Activated CD8-positive, alpha-beta memory T cell treated with anti-CD3 and anti-CD28 coated beads, Interleukin-2, amount 50 U/mL, for 4 hours (primary cell): ENCODE results near the gene KLC1.
"Not testable (repeated sequence)": the region's sequence is repeated elsewhere in the genome, so short reads cannot be mapped to it uniquely, and the experiment has no call there.

Experiments used
- DNase-seq: peaks from one replicate; pipeline ENCODE4 v3.0.0-alpha.2; 2020

Gene KLC1

DNA sequence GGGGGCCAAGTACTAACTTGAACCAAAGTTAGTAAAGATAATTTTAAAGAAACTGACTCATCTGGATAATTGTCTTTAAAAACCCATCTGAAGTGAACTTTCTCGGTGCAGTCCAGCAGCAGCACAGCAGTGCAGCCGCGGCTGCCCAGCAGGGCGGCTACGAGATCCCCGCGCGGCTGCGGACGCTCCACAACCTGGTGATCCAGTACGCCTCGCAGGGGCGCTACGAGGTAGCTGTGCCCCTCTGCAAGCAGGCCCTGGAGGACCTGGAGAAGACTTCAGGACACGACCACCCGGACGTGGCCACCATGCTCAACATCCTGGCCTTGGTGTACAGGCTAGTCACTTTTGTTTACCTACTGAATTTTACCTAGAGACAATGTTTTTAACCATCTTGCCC, 33.6 kb downstream of the KLC1 start:
- no peak for DNase-seq

DNA sequence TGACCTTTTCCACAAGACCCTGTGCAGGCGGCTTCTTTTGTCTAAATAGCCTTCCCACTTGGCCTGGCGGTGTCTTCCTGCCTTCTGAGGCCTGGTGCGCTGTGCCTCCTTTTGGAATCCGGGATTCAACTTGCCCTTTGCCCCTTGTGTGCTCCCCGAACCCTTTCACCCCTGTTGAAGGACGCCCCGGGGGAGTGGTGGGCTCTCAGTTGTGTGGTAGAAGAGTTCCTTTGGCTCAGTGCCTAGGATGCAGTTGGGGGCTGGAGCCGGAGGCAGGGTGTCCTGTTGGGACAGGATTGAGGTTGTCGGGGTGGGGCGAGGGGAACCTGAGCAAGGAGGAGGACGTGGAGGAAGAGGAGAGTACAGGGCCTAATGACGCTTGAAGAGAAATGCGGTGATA, 34.5 kb downstream of the KLC1 start:
- no peak for DNase-seq

DNA sequence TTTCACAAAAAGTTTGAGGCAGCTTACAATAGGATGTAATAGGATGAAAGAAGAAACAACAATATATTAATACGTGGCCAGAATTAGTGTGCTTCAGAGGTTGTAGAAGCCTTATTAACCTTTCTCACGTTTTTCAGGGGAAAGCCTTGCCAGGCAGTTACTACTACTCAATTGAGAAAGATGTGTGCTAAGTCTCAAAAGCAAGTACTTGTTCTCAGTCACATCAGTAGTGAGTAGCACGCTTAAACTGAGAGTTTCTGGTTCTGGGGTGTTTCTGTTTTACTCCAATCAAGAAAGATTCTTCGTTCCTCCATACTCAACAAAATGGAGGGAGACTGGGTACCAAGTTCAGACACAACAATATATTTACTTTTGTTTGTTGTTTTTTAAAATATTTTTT, 38.7 kb downstream of the KLC1 start:
- DNase-seq: no peak

DNA sequence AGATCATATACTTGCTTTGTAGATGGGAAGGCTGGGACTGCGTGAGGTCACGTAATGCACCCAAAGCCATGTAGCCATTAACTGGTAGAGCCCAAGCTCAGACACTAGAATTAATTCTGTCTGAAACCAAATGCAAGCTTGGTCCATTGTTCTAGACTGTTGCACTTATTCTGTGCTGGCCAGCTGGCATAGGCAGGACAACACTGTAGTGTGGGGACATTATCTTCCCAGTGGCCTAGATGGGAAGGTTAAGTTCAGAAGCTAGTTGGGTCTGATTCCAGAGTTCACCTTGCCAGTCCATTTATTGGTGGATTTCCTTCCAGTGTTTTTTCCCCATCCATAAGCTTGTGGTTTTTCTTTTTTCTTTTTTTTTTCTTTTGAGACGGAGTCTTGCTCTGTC, 39.1 kb downstream of the KLC1 start:
- DNase-seq: no peak

DNA sequence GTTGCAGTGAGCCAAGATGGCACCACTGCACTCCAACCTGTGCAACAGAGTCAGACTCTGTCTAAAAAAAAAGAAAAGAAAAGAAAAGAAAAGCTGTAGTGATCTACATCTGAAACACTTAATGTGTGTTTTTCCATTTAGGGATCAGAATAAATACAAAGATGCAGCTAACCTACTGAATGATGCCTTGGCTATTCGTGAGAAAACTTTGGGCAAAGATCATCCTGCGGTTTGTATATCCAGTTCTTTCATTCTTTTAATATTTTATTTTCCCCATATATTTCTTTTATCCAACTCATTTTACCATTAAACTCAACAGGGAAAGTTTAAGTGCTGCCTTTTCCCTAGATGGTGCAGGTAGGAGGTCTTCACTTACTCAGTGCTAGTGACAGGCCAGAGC, 40.4 kb downstream of the KLC1 start:
- DNase-seq: no peak

DNA sequence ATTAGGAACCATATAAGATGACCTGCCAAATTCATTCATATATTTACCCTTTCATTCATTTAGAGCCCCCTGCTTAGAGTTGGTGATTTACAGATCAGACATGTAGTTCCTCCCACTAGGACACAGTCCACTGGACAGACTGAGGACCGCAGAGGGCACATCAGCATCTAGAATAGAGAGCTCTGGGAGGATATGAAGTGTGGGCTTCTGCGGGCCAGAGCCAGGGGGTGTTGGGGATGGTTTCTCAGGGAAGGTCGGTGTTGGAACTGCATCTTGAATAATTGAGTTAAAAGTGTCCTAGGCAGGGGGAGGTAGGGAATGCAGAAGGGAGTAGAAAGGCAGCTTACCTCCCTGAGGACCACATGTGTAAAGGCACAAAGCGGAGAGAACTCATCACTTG, 42.9 kb downstream of the KLC1 start:
- no peak for DNase-seq

DNA sequence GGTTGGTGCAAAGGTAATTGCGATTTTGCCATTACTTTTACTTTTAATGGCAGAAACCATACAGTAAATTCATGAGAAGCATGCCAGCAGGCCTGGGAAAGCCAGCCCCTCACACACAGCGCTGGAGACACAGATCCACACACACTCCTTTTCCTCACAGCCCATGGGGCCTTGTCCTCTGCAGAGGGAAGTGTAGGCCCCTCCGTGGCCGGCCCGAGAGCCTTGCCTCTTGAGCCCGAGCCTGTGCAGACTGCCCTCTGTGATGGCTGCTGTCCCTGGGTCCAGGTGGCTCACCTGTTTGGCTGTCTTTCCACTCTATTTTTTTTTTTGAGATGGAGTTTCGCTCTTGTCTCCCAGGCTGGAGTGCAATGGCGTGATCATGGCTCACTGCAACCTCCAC, 46.9 kb downstream of the KLC1 start:
- no peak for DNase-seq

DNA sequence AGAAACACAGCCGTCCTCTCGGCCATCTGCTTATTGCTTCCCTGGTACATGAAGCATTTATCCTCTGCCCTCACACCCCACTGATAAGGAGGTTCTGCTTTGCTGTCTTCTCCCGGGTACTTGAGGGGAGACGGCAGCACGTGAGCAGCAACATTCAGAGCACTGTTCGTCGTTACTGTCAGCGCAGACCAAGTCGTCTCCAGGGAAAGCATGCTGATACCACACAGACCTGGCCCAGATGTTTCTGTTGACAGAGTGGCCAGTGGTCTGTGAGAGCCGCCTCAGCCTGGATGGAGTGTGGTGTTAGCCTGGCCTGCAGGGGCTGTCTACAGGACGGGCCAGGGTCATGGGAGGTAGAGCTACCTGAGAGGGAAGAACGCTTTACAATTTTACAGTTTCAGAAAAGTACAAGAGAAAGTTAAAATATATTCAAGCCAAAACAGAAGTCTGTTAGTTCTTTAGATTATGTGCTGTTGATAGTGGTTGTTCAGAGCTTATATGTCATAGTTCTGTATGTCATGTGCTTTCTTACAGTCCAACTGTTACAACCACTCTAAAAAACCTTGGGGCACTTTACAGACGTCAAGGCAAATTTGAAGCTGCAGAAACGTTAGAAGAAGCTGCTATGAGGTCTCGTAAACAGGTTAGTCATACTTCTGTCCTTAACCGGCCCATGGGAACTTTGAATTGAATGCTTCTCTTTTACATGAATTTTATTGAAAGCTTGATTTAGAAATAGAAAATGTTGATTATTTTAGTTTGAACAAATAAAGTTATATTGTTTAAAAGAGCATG, 48.1 kb downstream of the KLC1 start:
- no peak for DNase-seq

DNA sequence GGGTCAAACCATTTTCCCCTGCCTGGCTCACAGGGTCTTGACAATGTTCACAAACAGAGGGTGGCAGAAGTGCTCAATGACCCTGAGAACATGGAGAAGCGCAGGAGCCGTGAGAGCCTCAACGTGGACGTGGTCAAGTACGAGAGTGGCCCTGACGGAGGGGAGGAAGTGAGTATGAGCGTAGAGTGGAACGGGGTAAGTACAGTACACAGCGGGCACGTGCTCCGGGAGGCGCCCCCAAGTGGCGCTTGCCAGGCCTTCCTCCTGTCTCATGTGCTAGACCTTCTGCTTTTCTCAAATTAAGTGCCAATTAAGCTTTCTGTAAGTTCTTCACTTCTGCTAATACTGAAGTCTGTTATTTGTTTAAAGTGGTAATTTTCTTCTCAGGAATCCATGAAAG, 50.3 kb downstream of the KLC1 start:
- DNase-seq: peak; percentile 45

DNA sequence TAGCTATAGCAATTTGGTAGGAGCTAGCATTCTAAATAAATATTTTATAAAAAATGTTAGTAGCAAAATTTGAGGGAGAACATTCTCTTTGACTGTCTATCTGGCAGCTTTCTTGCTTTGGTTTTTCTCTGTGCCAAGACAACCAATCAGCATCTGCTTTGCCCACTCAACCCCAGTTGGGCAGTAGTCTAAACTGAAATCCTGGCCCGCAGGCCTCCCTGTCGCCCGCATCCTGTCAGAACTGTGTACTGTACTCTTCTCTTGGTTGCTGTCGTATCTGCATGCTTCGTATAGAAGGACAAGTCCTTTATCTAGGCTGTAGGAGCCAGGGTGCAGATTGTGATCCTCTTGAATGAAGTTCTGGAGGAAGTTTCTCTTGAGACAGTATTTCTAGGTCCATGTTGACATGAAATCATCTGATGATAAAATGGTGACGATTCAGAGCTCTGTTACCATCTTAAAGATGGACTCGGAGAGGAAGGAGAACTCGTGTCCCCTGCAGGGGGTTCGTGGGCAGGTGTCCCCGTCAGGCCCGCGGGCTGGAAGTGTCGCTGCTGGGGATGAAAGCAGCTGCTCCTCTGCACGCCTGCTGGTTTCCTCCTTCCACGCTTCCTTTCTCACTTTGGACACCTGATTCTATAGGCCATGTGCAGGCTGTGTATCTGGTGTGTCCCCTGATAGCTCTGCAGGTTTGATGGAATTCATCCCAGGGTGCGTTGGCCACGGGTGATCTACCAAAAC, 51.6 kb downstream of the KLC1 start:
- DNase-seq: no peak

DNA sequence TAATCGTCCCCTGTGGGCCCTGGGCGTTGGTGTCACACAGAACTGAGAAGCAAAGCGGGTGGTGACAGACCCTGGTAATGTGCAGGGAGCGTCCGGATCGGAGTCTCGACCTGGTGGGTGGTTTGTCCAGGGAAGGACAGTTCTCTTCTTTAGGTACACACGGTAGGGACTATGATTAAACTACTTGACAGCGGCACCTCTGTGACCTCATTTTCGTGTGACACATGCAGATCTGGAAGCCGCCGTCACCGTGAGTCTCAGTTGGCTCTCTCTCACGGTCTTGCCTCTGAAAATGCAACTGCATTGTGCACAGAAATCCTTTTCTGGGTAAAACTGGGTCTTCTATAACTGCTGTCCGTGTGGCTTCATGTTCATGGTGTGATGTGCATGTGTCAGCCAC, 54.1 kb downstream of the KLC1 start:
- no peak for DNase-seq

DNA sequence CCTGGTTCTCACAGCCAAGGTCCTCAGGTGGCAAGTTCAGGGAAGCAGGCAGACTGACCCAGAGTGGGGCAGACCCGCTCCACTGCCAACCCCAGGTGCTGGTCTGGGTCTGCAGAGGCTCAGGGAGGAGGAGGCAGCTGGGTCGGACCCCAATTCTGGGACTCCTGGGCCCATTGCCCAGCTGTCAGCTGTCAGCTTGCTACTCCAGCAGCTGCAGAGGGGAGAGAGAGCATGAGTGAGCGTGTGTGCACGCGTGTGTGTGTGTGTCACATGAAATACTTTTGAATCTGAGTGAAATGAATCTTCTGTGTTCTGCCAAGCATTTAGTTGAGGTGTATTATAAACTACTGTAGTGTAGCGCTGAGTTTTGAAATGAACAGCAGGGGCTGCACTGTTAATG, 55.5 kb downstream of the KLC1 start:
- no peak for DNase-seq

DNA sequence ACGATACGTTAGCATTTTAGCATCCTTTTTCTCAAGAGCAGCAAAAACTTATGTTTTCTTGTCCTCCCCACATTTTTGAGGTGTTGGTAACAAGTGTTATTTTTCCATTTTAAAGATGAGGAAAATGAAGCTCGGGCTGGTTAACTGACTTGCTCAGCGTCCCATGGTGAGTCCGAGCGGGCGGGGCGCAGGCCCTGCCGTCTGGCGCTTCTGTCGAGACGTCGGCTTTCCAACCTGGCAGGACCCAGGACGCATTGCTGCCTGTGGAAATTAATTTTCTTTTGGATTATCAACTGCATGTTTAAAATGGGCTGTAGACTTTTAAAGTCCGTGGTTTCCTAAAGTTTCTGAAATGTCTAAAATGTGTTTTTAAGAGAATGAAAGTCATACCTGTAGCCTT, 55.9 kb downstream of the KLC1 start:
- DNase-seq: no peak

DNA sequence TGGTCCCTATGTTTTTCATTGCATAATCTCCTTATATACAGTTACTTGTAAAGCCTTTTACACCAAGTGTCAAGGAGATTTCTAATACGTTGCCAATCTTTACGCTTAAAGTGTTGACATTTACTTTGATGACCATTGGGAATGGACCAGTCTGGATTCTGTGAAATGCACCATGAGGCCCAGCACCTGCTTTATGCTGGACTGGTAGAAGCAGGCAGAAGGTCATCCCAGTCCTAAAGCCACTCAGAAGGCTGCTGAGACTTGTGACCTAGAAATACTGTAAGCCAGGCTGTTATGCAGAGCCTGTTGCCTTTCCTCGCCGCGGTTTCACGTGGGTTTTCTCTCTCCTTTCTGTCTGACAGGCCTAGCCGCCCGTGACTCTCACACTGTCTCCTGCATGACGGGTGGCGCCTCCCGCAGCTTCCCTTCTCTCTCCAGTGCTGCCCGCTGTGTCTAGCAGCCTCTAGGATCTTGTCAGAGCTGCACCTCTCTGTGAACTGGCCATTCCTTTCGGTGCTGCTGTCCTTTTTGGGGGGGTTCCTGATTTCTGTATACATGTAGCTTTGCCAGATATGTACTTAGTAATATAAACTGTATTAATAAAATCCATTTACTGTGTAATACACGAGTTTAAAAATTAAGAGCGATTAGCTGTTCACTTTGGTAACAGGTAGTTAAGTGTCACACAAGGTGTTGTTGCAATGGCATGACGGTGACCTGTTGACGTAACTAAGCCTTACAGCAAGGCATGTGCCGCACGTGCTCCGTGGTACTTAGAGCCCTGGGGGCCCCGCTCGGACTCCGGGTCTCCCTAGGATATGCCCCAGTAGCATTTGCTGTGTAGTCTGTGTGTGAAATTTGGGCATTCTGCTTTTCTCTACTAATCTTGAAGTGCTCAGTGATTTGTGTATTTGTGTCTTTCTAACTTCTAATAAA, 56.5 kb downstream of the KLC1 start:
- no peak for DNase-seq

DNA sequence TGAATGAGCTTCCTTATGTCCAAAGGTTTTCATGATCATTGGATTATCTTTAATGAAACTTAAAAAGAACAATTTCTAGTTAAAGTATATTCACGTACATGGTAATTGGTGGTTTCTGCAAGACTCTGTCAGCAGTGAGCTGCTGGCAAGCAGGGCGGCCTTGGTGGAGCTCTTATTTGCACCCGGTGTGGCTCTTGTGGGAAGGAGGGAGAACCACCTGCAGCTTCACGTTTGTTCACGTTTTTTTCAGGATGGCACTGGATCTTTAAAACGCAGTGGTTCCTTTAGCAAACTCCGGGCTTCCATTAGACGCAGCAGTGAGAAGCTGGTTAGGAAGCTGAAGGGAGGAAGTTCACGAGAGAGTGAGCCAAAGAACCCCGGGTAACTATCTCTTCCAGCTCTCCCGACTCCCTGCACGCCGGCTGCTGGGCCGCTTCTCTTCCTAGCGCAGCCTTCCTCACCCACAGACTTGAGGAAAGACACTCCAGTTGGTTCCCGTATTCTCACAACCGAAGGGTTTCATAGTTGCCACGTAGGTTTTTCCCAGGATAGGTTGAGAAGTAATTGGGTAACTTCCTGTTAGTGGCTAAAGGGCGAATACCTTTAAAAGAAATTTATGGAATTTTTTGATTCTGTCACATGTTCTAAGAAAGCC, 57.9 kb downstream of the KLC1 start:
- DNase-seq: no peak

DNA sequence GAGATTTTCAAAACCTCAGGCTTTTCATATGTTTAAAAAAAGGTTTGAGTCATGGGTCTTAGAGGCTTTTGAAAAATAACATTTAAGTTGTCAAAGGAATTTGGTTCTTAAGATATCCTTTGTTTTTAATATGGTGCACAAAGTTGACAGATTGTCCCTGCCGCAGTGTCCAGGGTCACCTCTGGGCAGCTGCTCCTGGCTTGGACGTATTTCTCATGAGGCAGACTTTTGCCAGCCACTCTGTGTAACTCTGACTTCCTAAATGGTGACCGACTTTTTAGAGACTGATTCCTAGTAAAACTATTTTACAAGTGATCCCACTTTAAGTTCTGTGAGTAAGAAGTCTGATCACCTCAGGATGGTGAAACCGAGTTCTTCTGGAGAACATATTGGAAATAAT, 58.7 kb downstream of the KLC1 start:
- no peak for DNase-seq

DNA sequence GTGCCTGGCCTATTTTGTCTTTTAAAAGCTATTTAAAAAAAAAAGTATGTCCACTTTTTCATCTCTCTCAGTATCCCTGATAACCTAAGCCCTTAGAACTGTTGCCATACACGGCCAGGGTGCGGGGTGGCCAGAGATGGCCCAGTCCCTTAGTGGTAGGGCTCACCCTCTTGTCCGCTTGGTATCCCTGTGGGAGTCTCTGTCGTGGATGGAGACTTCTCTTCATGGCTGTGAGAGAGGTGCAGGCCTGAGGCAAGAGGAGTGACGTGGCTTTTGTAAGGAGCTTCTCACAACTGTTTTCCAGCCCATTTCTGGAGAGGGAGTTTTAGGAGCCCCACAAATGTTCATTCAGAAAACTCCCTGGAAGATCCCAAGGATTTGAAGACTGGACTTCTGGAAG, 59.4 kb downstream of the KLC1 start:
- DNase-seq: no peak

DNA sequence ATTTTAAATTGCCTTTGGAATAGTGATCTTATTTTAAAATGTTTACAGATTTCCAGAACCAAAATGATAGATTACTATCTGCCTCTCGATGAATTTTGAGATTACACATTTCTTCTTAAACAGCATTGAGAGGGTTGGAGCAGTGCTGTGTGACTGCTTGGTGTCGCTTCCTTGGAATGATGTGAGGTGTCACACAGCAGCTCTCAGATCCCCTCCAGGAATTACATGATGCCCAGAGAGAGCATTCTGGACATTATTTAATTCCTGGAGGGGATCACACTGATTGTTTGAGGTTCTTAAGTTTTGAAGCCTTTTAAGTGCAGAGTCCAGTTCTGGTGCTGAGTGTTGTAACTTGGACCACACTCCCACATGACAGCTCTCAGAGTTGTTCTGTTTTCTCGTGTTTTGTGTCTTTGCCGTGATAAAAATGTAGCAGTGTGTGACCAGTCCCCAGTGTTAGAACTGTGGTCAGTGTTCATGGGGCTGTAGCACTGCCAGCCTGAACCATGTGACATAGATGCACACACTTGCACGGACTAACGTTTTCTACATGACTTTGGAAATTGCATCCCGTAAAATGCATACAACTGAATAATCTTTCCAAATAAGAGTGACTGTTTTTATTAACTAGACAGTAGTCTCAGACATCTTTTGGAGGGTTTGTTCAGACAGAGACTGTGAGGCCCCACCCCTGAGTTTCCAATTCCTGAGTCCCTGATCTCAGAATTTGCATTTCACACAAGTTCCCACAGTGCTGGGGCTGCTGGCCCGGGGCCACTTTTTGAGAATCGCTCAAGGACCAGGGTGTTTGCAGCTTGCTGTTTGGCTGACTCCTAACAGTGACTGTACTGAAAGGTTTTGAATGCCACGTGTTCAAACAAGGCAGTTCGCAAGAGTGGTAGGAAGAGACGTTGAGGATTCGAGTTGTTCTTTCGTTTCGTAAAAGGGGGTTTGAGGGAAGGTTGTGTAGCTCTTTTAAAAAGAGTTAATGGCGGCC, 60.2 kb downstream of the KLC1 start:
- no peak for DNase-seq

DNA sequence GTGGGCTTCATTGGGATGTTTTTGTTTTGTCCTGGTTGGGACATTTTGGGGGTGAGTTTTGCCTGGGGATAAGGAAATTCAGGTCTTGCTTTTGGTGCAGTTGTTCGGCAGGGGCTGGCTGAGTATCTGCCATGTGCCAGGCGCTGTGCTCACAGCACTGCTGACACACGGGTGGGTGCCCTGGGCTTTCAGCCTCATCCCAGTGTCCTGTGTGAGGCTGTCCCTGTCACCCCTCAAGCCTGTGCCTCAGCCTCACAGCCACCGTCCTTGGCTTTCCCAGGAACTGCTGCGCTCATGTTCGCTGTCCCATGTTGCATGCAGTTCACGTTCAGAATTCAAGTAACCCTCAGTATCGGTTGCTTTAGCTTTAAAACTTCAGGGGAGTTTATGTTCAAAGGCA, 61.3 kb downstream of the KLC1 start:
- DNase-seq: no peak

DNA sequence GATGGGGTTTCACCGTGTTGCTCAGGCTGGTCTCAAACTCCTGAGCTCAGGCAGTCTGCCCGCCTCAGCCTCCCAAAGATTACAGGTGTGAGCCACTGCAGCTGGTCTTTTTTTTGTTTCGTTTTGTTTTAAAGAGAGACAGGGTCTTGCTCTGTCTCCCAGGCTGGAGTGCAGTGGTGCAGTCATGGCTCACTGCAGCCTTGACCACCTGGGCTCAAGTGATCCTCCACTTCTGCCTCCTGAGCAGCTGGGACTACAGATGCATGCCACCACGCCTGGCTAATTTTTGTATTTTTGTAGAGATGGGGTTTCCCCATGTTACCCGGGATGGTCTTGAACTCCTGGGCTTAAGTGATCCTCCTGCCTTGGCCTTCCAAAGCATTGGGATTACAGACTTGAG, 62.6 kb downstream of the KLC1 start:
- DNase-seq: not testable (repeated sequence)

DNA sequence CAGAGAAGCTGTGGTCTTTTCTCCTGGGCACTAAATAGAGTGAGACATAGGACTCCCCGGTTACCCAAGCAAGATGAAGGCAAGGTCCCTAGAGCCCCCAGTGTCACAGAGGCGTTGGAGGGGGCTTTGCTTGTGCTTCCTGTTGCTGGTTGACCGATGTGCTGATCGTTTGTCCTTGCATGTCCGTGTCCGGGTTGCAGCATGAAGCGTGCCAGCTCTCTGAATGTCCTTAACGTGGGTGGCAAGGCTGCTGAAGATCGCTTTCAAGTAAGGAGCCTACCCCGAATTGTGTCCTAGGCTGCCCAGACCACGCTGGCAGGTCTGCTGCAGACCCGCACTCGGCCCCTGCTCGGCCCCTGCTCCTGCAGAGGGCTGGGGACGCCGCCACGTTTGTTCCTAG, 63.1 kb downstream of the KLC1 start:
- DNase-seq: no peak

DNA sequence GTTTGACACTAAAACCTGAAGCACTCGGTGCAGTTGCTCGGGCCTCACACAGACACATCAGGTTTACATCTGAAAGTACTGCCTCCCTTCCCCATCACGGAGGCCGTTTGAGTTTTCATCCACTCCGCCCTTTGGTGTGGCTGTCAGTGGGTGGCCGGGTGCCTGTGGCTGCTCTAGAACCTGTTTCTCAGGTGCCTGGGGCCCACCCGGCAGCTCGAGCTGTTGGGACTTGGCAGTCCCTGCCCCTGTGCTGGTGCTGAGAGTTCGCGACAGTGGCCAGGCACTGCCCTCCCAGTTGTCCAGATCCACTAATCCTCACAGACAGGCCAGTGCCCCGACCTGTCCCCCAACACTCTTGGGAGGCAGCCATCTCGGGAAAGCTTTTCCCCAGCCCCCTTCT, 63.9 kb downstream of the KLC1 start:
- no peak for DNase-seq
